ENCODE results near the gene NR6A1.

NR6A1 gene

GRCh38 chr9:124658165-124659017, 112.7 kb downstream of the NR6A1 start:
- peak; percentile 15 to 24 for DNase-seq (ENCODE audit: low read depth in 2 of 2)

DNA sequence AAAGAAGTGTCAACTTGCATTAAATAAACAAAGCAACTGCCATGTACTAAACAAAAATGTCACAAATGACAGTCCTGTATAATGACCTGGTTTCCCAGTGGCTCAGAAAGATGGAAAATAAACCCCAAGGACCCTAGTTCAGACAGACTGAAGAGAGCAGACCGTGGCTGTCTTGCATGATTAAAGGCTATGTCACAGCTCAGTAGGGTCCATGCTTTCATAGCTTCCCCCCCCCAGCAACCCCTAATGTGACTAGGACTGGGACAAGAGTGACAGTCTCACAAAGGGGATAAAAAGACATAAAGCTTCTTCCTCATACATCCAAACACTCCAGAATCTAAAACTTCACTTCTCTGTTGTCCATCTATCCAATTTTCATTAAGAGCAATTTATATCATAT, 113.6 kb downstream of the NR6A1 start:
- no peak for DNase-seq (ENCODE audit: low read depth in 2 of 2)

DNA sequence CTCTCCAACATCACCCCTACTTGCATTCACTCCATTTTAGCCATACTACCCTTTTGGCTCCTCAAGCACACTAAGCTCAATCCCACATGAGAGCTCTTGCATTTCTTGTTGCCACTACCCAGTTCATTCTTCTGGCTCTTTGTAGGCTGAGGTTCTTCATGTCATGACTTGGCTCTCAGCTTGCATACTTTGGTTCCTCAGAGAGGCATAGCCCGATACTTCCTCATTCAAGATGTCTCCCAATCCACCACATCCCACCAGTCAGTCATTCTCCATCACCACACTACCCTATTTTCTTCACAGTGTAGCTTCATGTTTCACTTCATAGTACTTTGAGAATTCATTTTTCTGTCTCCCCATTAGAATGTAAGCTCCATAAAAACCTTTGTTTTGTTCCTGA, 116.7 kb downstream of the NR6A1 start:
- DNase-seq (ENCODE audit: low read depth in 2 of 2) = no peak

DNA sequence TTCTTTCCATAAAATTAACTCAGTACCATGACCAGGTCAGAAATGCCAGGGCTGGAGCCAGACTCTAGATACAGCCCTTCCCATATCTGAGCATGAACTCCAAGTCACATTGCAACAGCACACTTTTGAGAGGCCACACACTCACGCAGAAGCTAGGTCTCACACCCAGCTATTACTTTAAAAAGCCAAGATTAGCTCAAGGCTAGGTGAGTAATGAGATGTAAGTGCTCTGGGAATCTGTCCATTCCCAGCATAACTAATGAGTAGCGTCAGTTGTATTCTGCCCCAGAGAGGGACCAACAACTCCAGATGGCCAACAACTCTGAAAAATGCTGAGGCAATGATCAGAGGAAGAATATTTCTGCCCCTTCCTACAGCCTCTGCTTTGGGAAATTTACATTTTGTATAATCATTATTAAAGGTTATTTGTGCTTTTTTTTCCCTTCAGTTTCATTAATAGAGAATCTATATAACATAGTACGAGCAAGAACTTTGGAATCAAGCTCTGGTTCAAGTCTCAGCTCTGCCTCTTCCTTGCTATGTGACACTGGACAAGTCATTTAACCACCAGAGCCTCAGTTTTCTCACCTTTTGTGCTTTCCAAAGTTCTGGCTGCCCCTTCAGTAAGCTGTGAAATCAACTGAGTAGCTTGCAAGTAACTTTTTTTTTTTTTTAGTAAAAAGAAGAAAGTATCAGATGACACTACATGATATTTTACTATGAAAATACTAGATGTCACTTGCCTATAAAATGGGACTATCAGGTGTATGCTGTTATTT, 118.3 kb downstream of the NR6A1 start:
- DNase-seq (ENCODE audit: low read depth in 2 of 2) = no peak

DNA sequence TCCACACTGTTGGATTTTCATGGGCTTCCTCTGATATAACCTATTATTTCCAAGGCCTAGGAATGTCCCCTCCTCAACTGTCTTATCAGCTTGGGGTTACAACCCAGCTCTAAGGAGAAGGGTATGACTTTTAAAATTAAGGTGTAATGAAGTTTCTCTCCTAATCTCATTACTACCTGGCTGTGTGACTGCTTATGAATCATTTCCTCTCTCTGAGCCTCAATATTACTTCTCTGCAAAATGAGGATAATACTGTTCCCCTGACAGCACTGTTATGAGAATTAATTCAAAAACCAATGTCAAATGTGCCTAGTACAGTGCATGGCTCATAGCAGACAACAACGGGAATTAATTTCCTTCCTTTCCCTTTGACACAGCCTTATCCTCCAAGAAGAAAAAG, 118.9 kb downstream of the NR6A1 start:
- no peak for DNase-seq (ENCODE audit: low read depth in 2 of 2)

GRCh38 chr9:124645274-124645673, 125.8 kb downstream of the NR6A1 start:
- no peak for DNase-seq (ENCODE audit: low read depth in 2 of 2)

DNA sequence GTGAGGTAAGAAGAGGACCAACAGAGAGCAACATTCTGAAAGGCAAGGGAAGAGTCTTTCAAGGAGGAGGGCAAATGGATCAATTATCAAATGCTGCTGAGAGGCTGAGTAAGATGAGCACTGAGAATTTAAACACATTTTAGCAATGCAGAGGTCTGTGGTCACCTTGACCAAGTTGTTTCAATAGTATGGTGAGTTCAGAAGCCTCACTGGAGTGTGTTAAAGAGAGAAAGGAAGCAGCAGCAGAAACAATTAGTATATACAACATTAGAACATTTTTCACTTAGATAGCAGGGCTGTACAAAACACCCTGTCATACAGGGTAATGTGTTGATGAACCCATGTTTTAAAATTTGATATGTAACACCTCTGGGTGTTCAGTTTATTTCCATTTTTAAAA, 131.5 kb downstream of the NR6A1 start:
- DNase-seq (ENCODE audit: low read depth in 2 of 2) = no peak

GRCh38 chr9:124635285-124635684, 135.8 kb downstream of the NR6A1 start:
- no peak for DNase-seq (ENCODE audit: low read depth in 2 of 2)

GRCh38 chr9:124632077-124632621, 139.0 kb downstream of the NR6A1 start:
- no peak for DNase-seq (ENCODE audit: low read depth in 2 of 2)

DNA sequence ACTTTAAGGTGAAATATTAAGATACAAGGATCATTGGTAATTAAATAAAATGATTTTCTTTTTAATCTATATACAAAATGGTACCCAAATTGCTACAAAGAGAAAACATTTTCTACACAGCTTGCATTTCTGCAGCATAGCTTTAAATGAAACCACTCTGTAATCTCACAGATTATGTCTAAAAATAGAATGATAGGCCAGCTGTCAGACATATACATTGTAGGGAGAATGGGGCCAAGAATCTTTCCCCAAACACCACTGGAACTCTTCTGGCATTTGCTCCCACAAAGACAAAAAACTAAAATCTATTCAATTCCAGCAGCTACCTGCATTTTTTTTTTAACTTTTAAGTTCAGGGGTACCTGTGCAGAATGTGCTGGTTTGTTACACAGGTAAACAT, 139.8 kb downstream of the NR6A1 start:
- no peak for DNase-seq (ENCODE audit: low read depth in 2 of 2)

GRCh38 chr9:124629600-124629999, 141.5 kb downstream of the NR6A1 start:
- no peak for DNase-seq (ENCODE audit: low read depth in 2 of 2)

GRCh38 chr9:124628741-124629140, 142.4 kb downstream of the NR6A1 start:
- no peak for DNase-seq (ENCODE audit: low read depth in 2 of 2)

- no peak for DNase-seq (ENCODE audit: low read depth in 2 of 2)
Measured at GRCh38 chr9:124626276-124626675, 144.8 kb downstream of the NR6A1 start.

DNA sequence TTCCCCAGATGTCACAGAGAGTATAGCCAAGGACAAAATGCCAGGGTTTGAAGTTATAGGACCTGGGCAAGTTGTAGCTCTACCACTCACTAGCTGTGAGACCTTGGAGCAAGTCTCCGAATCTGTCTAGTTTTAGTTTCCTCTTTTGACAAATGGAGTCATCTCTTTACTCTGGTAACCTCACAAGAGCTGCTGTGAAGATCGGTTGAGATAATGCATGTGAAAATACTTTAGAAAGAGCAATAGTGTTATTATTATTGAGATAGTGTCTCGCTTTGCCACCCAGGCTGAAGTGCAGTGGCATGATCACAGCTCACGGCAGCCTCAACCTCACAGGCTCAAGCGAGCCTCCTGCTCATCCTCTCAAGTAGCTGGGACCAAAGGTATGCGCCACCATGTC, 146.0 kb downstream of the NR6A1 start:
- DNase-seq (ENCODE audit: low read depth in 2 of 2) = no peak

- DNase-seq (ENCODE audit: low read depth in 2 of 2) = no peak
Measured at GRCh38 chr9:124624735-124624992, 146.4 kb downstream of the NR6A1 start.

GRCh38 chr9:124623966-124624734, 147.0 kb downstream of the NR6A1 start:
- DNase-seq (ENCODE audit: low read depth in 2 of 2) = no peak

DNA sequence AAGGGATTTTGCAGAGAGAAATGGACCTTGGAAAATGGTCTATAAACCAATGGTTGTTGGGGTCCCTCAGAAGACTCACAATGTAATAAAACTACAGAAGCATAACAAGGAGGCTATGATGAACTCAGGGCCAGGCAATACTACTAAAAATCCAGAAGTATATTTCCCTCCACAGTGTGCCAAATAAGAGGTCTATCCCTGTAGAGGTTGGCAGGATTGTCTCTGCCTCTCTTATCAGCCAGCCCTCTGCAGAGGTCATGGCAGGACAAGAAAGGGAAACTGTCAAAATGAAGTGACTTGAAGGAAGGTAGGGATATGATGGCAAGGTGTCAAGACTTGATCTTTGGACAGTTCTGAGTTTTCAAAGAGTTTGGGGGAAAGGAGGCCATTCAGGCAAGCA, 148.2 kb downstream of the NR6A1 start:
- DNase-seq (ENCODE audit: low read depth in 2 of 2) = no peak

- DNase-seq (ENCODE audit: low read depth in 2 of 2) = no peak
Measured at GRCh38 chr9:124621371-124622328, 149.5 kb downstream of the NR6A1 start.

DNA sequence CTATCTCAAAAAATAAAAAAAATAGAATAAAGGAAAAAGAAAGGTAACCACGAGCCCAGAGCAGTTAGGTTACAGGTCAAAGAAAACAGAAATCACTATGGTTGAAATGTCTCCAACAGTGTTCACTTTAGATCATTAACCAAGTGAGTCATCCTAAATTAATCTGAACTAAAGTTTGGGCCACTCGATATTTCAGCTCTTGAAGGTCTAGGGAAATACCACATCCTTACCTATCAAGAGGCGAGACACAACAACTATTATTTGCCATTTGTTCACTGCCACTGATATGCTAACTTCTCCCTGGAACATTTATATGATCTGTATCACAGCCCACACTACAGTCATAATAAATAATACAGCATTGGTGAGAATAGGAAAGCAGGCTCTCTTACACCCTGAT, 152.6 kb downstream of the NR6A1 start:
- DNase-seq (ENCODE audit: low read depth in 2 of 2) = no peak

DNA sequence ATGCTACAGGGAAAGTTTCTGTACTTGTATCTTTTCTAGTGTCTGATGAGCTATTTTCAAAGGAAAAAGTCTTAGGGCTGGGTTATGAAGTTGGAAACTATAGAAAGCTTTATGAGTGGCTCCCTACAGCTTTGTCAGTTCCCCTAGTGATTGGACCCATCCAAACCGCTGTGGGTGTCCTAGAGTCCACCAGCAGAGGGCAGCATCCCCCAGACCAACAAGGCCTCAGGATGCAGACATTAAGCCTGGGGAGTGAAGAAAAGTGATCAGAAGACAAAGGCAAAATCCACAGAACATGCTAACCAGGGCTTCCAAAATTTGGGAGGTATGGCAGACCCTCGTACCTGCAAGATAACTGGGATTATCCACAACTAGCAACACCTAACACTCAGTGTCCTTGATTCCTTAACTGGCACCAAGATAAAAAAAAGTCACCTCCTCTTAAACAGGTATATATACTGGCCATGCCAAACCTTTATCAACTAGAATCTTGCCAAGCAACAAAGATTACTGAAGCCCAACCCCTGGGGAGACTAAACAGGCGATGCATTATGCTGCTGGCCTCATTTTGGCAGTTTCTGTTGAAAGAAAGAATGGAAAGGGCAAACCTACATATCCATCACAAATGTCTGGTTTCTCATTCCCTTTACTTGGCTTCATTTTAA, 153.5 kb downstream of the NR6A1 start:
- DNase-seq (ENCODE audit: low read depth in 2 of 2) = peak; percentile 48 to 68

DNA sequence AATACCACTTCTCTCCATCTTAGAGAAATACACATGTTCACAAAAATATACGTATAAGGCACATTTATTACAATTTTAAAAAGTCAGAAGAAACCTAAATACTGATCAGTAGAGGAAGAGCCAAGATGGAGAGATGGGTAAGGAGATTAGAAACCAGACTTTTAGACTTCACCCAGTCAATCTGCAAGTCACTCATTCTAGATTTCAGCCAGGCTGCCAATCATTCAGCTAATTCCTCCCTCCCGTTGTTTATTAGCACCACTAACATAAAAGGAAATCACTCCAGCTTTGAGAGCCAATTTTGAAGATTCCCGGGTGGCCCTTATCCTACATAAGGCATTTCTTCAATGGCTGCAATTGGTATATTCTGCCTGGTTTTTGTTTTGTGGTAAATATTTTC, 154.2 kb downstream of the NR6A1 start:
- no peak for DNase-seq (ENCODE audit: low read depth in 2 of 2)

All from stimulated activated CD8-positive, alpha-beta memory T cell treated with anti-CD3 and anti-CD28 coated beads, Interleukin-2, amount 100 ng/mL, for 48 hours (primary cell).